Suprapubic skin (tissue), 4 donors: ENCODE measurements around the gene LRFN2. TPM values are rescaled to one million over a fixed set of nuclear protein-coding genes. Genes with fewer than 3 reads are reported as not detected.

Source experiments
- DNase-seq, 2 donors: peaks; one replicate each; pipeline ENCODE4 v3.0.0-alpha.2; 2019; ENCODE audit warnings: low spot score in 2 of 2
- H3K27ac ChIP-seq: fragments of 200-600 bp; sonication (generic); one replicate; pipeline ENCODE4 v1.5.1; 2019
- H3K27me3 ChIP-seq: fragments of 200-600 bp; sonication (generic); one replicate; pipeline ENCODE4 v1.5.1; 2019
- H3K36me3 ChIP-seq: fragments of 200-600 bp; sonication (generic); one replicate; pipeline ENCODE4 v1.5.1; 2019
- H3K4me1 ChIP-seq: fragments of 200-600 bp; sonication (generic); one replicate; pipeline ENCODE4 v1.5.1; 2019
- H3K4me3 ChIP-seq: fragments of 200-600 bp; sonication (generic); one replicate; pipeline ENCODE4 v1.5.1; 2019; ENCODE audit warnings: mild to moderate bottlenecking
- H3K9me3 ChIP-seq: fragments of 200-600 bp; sonication (generic); one replicate; pipeline ENCODE4 v1.5.1; 2019
- EP300 ChIP-seq: sonication (generic); formaldehyde crosslinking; IDR thresholded peaks from one replicate; pipeline ENCODE4 v1.6.1; 2017; ENCODE audit warnings: antibody characterized with exemption
- POLR2A ChIP-seq, 2 donors: fragments of 450-650 bp; IDR thresholded peaks; one replicate each; pipeline ENCODE4 v1.6.1; 2017; ENCODE audit warnings: antibody characterized with exemption in 2 of 2, mild to moderate bottlenecking in 2 of 2, moderate library complexity in 2 of 2
- POLR2AphosphoS5 ChIP-seq, 3 donors: sonication (generic); formaldehyde crosslinking; IDR thresholded peaks; one replicate each; pipeline ENCODE4 v1.6.1; 2017; ENCODE audit warnings: antibody characterized with exemption in 3 of 3
- WGBS: methylation state at CpG from one replicate; pipeline ENCODE4 v1.1.5; 2018; 5-methylcytosine and 5-hydroxymethylcytosine counted together
- total RNA-seq, 4 donors: library from RNA; depleted of rRNA; stranded (reverse); fragments of >200 nt; gene quantifications; one replicate each; pipeline ENCODE4 v1.1.0, GENCODE V29; 2016
- TF ChIP-seq, protein P1 (sequence below), 2 donors: fragments of 200-600 bp in 1 of 2; fragments of 450-650 bp in 1 of 2; sonication (generic) in 1 of 2; IDR thresholded peaks; one replicate each; pipeline ENCODE4 v1.5.1; 2016 to 2019; ENCODE audit warnings: antibody characterized with exemption in 2 of 2, mild to moderate bottlenecking in 1 of 2, moderate library complexity in 1 of 2

The LRFN2 gene
- total RNA-seq, 4 donors from 2014 or later, result not detected

DNA sequence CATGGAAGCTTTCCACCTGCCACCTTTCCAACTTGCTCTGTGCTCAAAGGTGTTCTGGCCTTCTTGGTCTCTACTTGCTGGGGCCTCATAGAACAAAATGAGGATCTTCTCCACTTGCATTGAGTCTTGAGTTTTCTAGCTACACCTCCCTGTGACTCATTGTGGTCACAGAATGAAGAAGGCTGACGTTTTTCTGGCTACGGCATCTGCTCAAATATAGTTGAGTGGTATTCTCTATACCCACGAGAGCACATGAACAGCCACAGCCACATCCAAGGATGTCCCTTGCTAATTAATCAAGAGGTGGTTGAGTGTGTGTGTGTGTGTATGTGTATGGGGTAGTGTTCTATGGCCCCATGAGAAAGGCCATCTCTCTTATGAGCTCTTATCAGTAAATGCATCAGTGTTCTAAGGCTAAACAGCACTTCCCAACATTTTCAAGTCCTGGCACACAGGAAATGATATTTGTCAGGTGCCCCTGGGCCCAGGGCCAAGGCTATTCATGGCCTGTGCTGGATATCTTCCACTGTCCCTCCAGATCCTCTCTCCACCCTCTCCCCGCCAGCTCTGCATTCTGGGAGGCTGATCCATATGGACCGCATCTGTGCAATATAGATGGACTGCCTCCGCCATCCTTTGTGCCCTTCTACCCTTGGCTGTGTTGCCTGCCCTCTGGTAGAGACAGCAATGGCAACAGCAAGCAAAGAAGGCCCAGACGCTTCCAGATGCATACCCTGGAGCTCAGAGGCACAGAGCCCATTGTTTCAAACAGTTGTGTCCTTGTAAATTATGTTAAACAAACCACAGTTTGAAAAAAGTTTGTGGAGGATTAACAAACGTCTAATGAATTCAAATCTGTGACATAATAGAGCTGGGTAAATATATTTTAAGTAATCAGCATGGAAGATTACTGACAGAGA is 150.2 kb downstream of the LRFN2 start:
- Histone ChIP-seq H3K27ac (no peak overlapping the region), H3K4me3 (no peak overlapping the region), H3K9me3 (no peaks in the 10 kb centered on the region), H3K4me1 (no peaks in the 10 kb centered on the region), H3K27me3 (peaks cover 3% of the 10 kb centered on the region), H3K36me3 (no peaks in the 10 kb centered on the region)
- no peak for DNase-seq
- WGBS, result 77% methylated on average over 8 of the region's 8 CpGs
- TF ChIP-seq, protein P1, sequence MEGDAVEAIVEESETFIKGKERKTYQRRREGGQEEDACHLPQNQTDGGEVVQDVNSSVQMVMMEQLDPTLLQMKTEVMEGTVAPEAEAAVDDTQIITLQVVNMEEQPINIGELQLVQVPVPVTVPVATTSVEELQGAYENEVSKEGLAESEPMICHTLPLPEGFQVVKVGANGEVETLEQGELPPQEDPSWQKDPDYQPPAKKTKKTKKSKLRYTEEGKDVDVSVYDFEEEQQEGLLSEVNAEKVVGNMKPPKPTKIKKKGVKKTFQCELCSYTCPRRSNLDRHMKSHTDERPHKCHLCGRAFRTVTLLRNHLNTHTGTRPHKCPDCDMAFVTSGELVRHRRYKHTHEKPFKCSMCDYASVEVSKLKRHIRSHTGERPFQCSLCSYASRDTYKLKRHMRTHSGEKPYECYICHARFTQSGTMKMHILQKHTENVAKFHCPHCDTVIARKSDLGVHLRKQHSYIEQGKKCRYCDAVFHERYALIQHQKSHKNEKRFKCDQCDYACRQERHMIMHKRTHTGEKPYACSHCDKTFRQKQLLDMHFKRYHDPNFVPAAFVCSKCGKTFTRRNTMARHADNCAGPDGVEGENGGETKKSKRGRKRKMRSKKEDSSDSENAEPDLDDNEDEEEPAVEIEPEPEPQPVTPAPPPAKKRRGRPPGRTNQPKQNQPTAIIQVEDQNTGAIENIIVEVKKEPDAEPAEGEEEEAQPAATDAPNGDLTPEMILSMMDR (IDR thresholded peaks at IDR 0.05), result no peak
- TF ChIP-seq POLR2A (IDR thresholded peaks at IDR 0.05) (no peak), POLR2AphosphoS5 (IDR thresholded peaks at IDR 0.05) (no peak), EP300 (no peak)

GRCh38 chr6:40432982-40433381 is 154.2 kb downstream of the LRFN2 start:
- no peak for TF ChIP-seq EP300
- Histone ChIP-seq H3K4me3 (no peak overlapping the region), H3K9me3 (no peaks in the 10 kb centered on the region), H3K27ac (no peak overlapping the region), H3K36me3 (no peaks in the 10 kb centered on the region), H3K4me1 (no peaks in the 10 kb centered on the region), H3K27me3 (peaks cover 3% of the 10 kb centered on the region)
- WGBS, result 88% methylated on average over 6 of the region's 6 CpGs
- DNase-seq, result no peak

DNA sequence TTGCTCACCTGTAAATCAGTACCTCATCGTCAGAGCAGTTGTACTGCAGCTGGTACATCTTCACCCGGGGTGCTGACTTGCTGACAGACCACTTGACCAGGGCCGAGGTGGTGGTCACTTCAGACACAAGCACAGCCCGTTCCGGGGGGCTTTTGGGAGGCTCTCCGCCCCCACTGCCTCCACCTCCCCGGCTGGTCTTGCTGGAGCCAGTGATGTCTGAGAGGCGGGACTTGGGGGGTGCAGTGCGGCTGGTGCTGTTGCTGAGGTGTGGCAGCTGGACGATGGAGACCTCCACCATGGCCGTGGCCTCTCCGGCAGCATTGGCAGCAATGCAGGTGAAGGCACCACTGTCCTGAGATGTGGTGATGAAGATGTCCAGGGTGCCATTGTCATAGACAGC is 155.5 kb downstream of the LRFN2 start:
- WGBS, result 90% methylated on average over 6 of the region's 12 CpGs
- DNase-seq, result no peak
- Histone ChIP-seq H3K27me3 (peaks cover 6% of the 10 kb centered on the region), H3K9me3 (no peaks in the 10 kb centered on the region), H3K36me3 (no peaks in the 10 kb centered on the region), H3K4me1 (no peaks in the 10 kb centered on the region), H3K27ac (no peak overlapping the region), H3K4me3 (no peak overlapping the region)
- TF ChIP-seq POLR2AphosphoS5 (IDR thresholded peaks at IDR 0.05) (no peak), EP300 (no peak), POLR2A (IDR thresholded peaks at IDR 0.05) (no peak)
- TF ChIP-seq, protein P1 (IDR thresholded peaks at IDR 0.05), result no peak

DNA sequence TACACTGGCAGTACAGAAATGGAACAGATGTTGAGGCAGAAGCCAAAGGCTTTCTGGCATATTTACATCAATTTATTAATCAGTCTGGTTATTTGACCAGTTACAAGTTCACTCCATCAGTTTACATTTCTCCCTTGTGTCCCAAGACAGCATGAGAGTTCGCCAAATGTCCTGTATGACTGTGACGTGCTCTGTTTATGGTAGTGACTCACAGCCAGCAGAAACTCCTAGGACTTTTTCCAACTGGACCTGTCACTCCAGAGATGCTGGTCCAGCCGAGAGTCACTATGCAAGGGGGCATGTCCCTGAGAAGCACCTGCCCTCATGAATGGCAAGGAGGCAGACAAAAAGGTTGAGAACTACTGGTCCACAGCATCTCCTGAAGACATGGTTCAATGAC is 160.0 kb downstream of the LRFN2 start:
- 71% methylated on average over 3 of the region's 3 CpGs for WGBS
- Histone ChIP-seq H3K4me1 (no peaks in the 10 kb centered on the region), H3K27ac (no peak overlapping the region), H3K9me3 (no peaks in the 10 kb centered on the region), H3K4me3 (no peak overlapping the region), H3K36me3 (no peaks in the 10 kb centered on the region), H3K27me3 (peaks cover 3% of the 10 kb centered on the region)
- TF ChIP-seq, protein P1 (IDR thresholded peaks at IDR 0.05), result no peak
- no peak for DNase-seq

DNA sequence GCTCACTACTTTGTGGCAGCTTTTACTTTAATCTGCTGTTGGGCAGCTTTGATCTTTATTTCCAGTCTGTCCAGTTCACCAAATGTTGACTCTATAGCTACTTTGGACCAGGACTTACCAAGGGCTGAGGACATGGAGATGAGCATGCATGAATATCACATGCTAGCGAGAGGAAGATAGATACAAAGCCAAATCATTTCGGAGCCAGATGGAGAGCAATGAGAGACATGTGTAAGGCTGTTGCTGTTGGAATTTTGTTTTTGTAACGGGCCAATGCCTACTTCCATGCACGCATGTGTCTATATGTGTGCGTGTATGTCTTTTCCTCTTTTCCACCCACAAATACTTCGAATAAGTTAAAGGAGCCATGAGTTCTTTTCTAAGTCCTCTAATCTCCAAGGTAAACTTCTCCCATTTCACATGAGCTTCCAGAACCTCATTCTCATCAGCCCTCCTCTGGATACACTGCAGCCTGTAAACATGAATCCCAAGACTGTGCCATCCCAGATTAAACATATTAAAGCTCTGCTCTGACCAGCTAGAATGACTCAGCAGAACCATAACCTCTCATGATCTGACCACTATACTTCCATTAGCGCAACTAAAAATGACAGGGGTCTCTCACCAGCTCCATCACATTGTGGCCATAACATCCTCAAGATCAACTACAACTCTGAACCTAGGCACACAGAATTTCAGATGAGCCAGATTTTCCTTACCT is 160.7 kb downstream of the LRFN2 start:
- TF ChIP-seq POLR2AphosphoS5 (IDR thresholded peaks at IDR 0.05) (no peak), POLR2A (IDR thresholded peaks at IDR 0.05) (no peak), EP300 (no peak)
- TF ChIP-seq, protein P1 (IDR thresholded peaks at IDR 0.05), result no peak
- WGBS, result 62% methylated on average over 7 of the region's 7 CpGs
- no peak overlapping the region for H3K4me3 ChIP-seq
- peaks cover 2% of the 10 kb centered on the region for H3K27me3 ChIP-seq
- no peaks in the 10 kb centered on the region for H3K36me3 ChIP-seq
- no peak for DNase-seq
- H3K9me3 ChIP-seq, result no peaks in the 10 kb centered on the region
- H3K4me1 ChIP-seq, result no peaks in the 10 kb centered on the region
- H3K27ac ChIP-seq, result no peak overlapping the region
